Trophoblast cell (in vitro differentiated cells and primary cell): ENCODE measurements around the gene GABRD.

Experiments used
- DNase-seq, 2 donors: peaks; one replicate each; pipeline ENCODE4 v3.0.0-alpha.2; 2016
- H2AFZ ChIP-seq: 2 replicates; pipeline ENCODE4 v1.6.1; 2013; ENCODE audit warnings: low read length, moderate library complexity, mild to moderate bottlenecking; ENCODE audit not compliant: insufficient read depth, poor library complexity
- H2AK5ac ChIP-seq: 2 replicates; pipeline ENCODE4 v1.6.1; 2013; ENCODE audit warnings: mild to moderate bottlenecking, low read length
- H2BK120ac ChIP-seq: 2 replicates; pipeline ENCODE4 v1.6.1; 2013; ENCODE audit warnings: low read length, mild to moderate bottlenecking, moderate library complexity; ENCODE audit not compliant: insufficient read depth, poor library complexity
- H2BK12ac ChIP-seq: 2 replicates; pipeline ENCODE4 v1.6.1; 2013; ENCODE audit warnings: mild to moderate bottlenecking, low read length, moderate library complexity
- H2BK5ac ChIP-seq: 2 replicates; pipeline ENCODE4 v1.6.1; 2013; ENCODE audit warnings: low read length, low read depth, moderate library complexity, mild to moderate bottlenecking; ENCODE audit not compliant: poor library complexity
- H3K14ac ChIP-seq: 2 replicates; pipeline ENCODE4 v1.6.1; 2013; ENCODE audit warnings: mild to moderate bottlenecking, low read length
- H3K18ac ChIP-seq: 2 replicates; pipeline ENCODE4 v1.6.1; 2013; ENCODE audit warnings: mild to moderate bottlenecking, low read length
- H3K23ac ChIP-seq: 2 replicates; pipeline ENCODE4 v1.6.1; 2013; ENCODE audit warnings: low read length
- H3K27ac ChIP-seq: 2 replicates; pipeline ENCODE4 v1.5.1; 2013; ENCODE audit warnings: low read depth, mild to moderate bottlenecking, inconsistent platforms, low read length, moderate library complexity
- H3K27me3 ChIP-seq: 2 replicates; pipeline ENCODE4 v1.6.1; 2013; ENCODE audit warnings: inconsistent platforms, mild to moderate bottlenecking, low read length, moderate library complexity; ENCODE audit not compliant: insufficient read depth
- H3K36me3 ChIP-seq, 2 experiments: 1 replicate in 1 of 2; 2 replicates in 1 of 2; pipeline ENCODE4 v1.6.1; 2013; ENCODE audit warnings: low read length in 2 of 2, mild to moderate bottlenecking in 2 of 2, moderate library complexity in 1 of 2; ENCODE audit not compliant: insufficient read depth in 2 of 2, control insufficient read depth in 1 of 2
- H3K4ac ChIP-seq: 2 replicates; pipeline ENCODE4 v1.6.1; 2013; ENCODE audit warnings: low read depth, mild to moderate bottlenecking, low read length, moderate library complexity
- H3K4me1 ChIP-seq, 2 experiments: 1 replicate in 1 of 2; 2 replicates in 1 of 2; pipeline ENCODE4 v1.6.1; 2013; ENCODE audit warnings: low read length in 2 of 2, mild to moderate bottlenecking in 2 of 2, moderate library complexity in 1 of 2; ENCODE audit not compliant: insufficient read depth in 2 of 2, control insufficient read depth in 1 of 2
- H3K4me2 ChIP-seq: 2 replicates; pipeline ENCODE4 v1.6.1; 2013; ENCODE audit warnings: inconsistent platforms, mild to moderate bottlenecking, low read length, moderate library complexity
- H3K4me3 ChIP-seq: 2 replicates; pipeline ENCODE4 v1.5.1; 2013; ENCODE audit warnings: mild to moderate bottlenecking, low read depth, low read length, inconsistent platforms
- H3K79me1 ChIP-seq: one replicate; pipeline ENCODE4 v1.6.1; 2013; ENCODE audit warnings: low read length
- H3K79me2 ChIP-seq: 2 replicates; pipeline ENCODE4 v1.6.1; 2013; ENCODE audit warnings: low read length, mild to moderate bottlenecking; ENCODE audit not compliant: control insufficient read depth, insufficient read depth, poor library complexity
- H3K9ac ChIP-seq: 2 replicates; pipeline ENCODE4 v1.6.1; 2013; ENCODE audit warnings: mild to moderate bottlenecking, low read length
- H3K9me3 ChIP-seq: 2 replicates; pipeline ENCODE4 v1.6.1; 2013; ENCODE audit warnings: low read depth, mild to moderate bottlenecking, control low read depth, inconsistent platforms, low read length; ENCODE audit not compliant: insufficient read depth
- H4K12ac ChIP-seq: 2 replicates; pipeline ENCODE4 v1.6.1; 2013; ENCODE audit warnings: low read depth, mild to moderate bottlenecking, low read length, moderate library complexity
- H4K8ac ChIP-seq: 2 replicates; pipeline ENCODE4 v1.6.1; 2013; ENCODE audit warnings: low read depth, mild to moderate bottlenecking, low read length, moderate library complexity
- H4K91ac ChIP-seq: one replicate; pipeline ENCODE4 v1.6.1; 2013; ENCODE audit warnings: low read depth, mild to moderate bottlenecking, low read length, moderate library complexity
- WGBS: extraction: QIAGEN DNeasy Blood & Tissue Kit; methylation state at CpG from one replicate; pipeline ENCODE4 v1.1.7; 2013; ENCODE audit warnings: missing lambda C conversion rate; ENCODE audit not compliant: insufficient read length, insufficient coverage; ENCODE audit errors: extremely low coverage; 5-methylcytosine and 5-hydroxymethylcytosine counted together

GABRD gene

DNA sequence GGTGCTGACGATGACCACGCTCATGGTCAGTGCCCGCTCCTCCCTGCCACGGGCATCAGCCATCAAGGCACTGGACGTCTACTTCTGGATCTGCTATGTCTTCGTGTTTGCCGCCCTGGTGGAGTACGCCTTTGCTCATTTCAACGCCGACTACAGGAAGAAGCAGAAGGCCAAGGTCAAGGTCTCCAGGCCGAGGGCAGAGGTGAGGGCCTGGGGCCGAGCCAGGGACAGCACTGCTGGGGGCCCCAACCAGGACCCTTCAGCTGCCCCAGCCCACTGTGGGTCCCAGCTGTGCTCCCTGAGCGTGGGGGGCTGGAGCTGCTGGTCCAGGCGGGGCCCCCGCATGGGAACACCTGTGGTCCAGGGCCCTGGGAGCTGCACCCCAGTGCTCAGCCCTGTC is 10.4 kb downstream of the GABRD start:
- Histone ChIP-seq H3K36me3 (no peaks in the 10 kb centered on the region), H3K14ac (no peak overlapping the region), H3K4ac (no peak overlapping the region), H3K9ac (no peak overlapping the region), H2AK5ac (no peak overlapping the region), H3K4me3 (no peak overlapping the region), H3K79me2 (no peaks in the 10 kb centered on the region), H3K4me2 (no peak overlapping the region), H3K18ac (no peak overlapping the region), H4K12ac (no peak overlapping the region), H3K27me3 (no peaks in the 10 kb centered on the region), H2AFZ (no peak overlapping the region), H2BK120ac (no peak overlapping the region), H3K27ac (no peak overlapping the region), H3K79me1 (no peaks in the 10 kb centered on the region), H4K8ac (no peak overlapping the region), H3K4me1 (no peaks in the 10 kb centered on the region), H2BK5ac (no peak overlapping the region), H3K23ac (no peak overlapping the region), H2BK12ac (no peak overlapping the region), H3K9me3 (peaks cover 4% of the 10 kb centered on the region), H4K91ac (no peak overlapping the region)
- no peak for DNase-seq
- no CpG with 5 or more reads among the region's 15 CpGs for WGBS

DNA sequence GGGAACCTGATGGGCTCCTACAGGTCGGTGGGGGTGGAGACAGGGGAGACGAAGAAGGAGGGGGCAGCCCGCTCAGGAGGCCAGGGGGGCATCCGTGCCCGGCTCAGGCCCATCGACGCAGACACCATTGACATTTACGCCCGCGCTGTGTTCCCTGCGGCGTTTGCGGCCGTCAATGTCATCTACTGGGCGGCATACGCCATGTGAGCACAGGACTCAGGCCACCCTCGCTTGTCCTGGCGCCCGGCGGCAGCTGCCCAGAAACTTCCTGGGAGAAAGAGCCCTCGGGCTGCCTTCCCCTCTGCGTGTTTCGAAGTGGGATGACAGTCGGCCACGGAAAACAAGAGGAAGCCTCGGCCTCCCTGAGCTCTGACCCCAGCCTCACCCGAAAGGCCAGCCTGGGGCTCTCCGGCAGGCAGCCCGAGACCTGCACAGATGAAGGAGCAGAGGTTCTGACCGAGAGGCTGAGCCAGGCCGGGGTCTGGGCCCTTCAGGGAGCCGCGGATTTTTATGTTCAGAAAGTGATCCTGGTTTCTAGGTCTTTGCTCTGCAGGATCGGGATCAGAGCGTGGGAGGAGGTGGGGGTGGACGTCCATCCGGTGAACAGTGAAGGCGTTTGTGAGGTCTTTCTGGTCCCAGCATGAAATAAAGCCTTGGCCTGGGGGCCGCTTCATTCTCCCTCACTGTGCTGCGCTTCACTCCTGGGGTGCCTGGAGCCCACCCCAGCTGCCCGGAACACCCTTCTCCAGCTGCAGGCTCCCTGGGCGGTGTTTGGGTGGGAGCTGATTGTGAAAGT is 11.1 kb downstream of the GABRD start:
- H3K14ac ChIP-seq, result no peak overlapping the region
- no peak overlapping the region for H4K91ac ChIP-seq
- H2AFZ ChIP-seq, result no peak overlapping the region
- no peak overlapping the region for H3K4ac ChIP-seq
- H3K79me1 ChIP-seq, result no peaks in the 10 kb centered on the region
- no peak overlapping the region for H3K27ac ChIP-seq
- DNase-seq, result no peak
- H2BK12ac ChIP-seq, result no peak overlapping the region
- H3K36me3 ChIP-seq, result no peaks in the 10 kb centered on the region
- no peak overlapping the region for H3K4me3 ChIP-seq
- H3K9ac ChIP-seq, result no peak overlapping the region
- no peak overlapping the region for H2AK5ac ChIP-seq
- no peak overlapping the region for H3K18ac ChIP-seq
- no peaks in the 10 kb centered on the region for H3K4me1 ChIP-seq
- H3K27me3 ChIP-seq, result no peaks in the 10 kb centered on the region
- H3K23ac ChIP-seq, result no peak overlapping the region
- no peak overlapping the region for H2BK120ac ChIP-seq
- H3K4me2 ChIP-seq, result no peak overlapping the region
- no peaks in the 10 kb centered on the region for H3K79me2 ChIP-seq
- peaks cover 4% of the 10 kb centered on the region for H3K9me3 ChIP-seq
- no peak overlapping the region for H4K8ac ChIP-seq
- no peak overlapping the region for H2BK5ac ChIP-seq
- H4K12ac ChIP-seq, result no peak overlapping the region
- no CpG with 5 or more reads among the region's 42 CpGs for WGBS

DNA sequence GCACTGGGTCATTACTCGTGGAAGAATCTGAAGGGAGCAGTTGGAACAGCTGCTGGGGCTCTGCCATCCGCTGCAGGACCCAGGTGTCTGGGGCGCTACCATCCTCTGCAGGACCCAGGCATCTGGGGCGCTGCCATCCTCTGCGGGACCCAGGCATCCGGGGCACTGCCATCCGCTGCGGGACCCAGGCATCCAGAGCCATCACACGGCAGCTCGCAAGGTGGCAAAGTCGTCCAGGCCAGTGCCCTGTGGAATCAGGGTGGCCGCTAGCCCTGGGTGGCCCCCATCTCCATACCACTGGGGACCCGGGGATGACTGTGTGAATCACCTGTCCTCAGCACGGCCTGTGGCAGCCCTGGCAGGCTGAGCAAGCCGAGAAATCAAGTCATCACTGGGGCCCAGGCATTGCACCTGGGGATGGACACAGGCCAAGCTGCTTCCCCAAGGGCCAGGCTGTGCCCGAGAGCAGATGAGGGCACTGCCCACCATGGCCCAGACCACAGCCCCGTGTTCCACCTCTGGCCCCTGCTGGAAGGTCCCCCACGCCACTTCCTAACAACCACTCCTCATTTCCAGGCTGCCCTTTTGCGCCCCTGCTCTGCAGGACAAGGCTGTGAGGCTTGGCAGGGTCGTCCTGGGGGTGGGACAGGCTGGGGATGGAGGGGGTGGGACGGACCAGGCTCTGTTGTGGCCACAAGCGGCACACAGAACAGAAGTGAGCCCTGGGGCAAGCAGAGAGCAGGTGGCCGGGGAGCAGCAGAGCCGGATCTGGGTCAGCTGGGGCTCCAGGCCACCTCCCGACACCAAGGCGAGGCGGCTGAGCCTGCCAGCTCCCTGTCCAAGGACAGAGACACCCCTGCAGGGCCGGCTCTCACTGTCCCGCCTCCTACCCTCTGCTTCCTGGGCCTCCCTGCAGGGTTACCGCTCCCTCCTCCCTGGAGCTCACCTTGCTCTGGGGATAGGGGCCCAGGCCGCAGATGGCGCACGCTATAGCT is 12.7 kb downstream of the GABRD start:
- no peak overlapping the region for H3K18ac ChIP-seq
- WGBS, result no CpG with 5 or more reads among the region's 33 CpGs
- no peak overlapping the region for H3K4ac ChIP-seq
- H3K36me3 ChIP-seq, result no peaks in the 10 kb centered on the region
- H3K9ac ChIP-seq, result no peak overlapping the region
- H4K91ac ChIP-seq, result no peak overlapping the region
- no peak overlapping the region for H3K4me3 ChIP-seq
- no peak overlapping the region for H4K8ac ChIP-seq
- no peaks in the 10 kb centered on the region for H3K27me3 ChIP-seq
- no peak overlapping the region for H2AK5ac ChIP-seq
- no peak overlapping the region for H2AFZ ChIP-seq
- H4K12ac ChIP-seq, result no peak overlapping the region
- H3K79me2 ChIP-seq, result no peaks in the 10 kb centered on the region
- H3K14ac ChIP-seq, result no peak overlapping the region
- no peak overlapping the region for H3K27ac ChIP-seq
- H2BK12ac ChIP-seq, result no peak overlapping the region
- no peak overlapping the region for H2BK120ac ChIP-seq
- no peak overlapping the region for H2BK5ac ChIP-seq
- no peak overlapping the region for H3K23ac ChIP-seq
- H3K9me3 ChIP-seq, result peaks cover 4% of the 10 kb centered on the region
- no peaks in the 10 kb centered on the region for H3K79me1 ChIP-seq
- no peak for DNase-seq
- no peaks in the 10 kb centered on the region for H3K4me1 ChIP-seq
- H3K4me2 ChIP-seq, result no peak overlapping the region

DNA sequence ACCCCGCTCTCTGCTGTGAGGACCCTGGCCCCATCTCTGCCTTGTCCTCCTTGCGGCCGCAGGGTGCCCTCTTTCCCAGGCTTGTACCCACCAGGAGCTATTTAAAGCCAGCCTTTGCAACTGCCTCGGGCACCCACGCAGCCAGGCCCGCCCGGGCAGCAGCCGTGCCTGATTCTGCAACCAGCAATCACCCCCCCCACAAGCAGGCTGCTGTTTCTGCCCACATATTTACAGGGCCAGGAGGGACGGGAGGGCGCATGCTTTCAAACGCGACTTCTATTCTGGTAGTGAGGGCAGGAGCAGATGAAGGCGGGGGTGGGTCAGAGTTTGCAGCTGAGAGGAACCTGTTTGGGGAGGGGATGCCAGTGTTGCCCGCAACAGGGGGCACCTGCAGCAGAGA is 13.6 kb downstream of the GABRD start:
- Histone ChIP-seq H4K12ac (no peak overlapping the region), H3K4me1 (no peaks in the 10 kb centered on the region), H3K9me3 (peaks cover 2% of the 10 kb centered on the region), H3K36me3 (no peaks in the 10 kb centered on the region), H3K4ac (no peak overlapping the region), H3K14ac (no peak overlapping the region), H3K18ac (no peak overlapping the region), H4K8ac (no peak overlapping the region), H2BK12ac (no peak overlapping the region), H3K79me1 (no peaks in the 10 kb centered on the region), H3K27ac (no peak overlapping the region), H4K91ac (no peak overlapping the region), H3K79me2 (no peaks in the 10 kb centered on the region), H2AK5ac (no peak overlapping the region), H3K4me3 (no peak overlapping the region), H3K4me2 (no peak overlapping the region), H3K9ac (no peak overlapping the region), H3K23ac (no peak overlapping the region), H2AFZ (no peak overlapping the region), H2BK5ac (no peak overlapping the region), H2BK120ac (no peak overlapping the region), H3K27me3 (no peaks in the 10 kb centered on the region)
- WGBS, result no CpG with 5 or more reads among the region's 14 CpGs
- no peak for DNase-seq
